Retinal pigment epithelial cell (primary cell): ENCODE data around the gene ILKAP.

Source experiments
- DNase-seq: peaks from one replicate; pipeline ENCODE4 v3.0.0-alpha.2; 2010; ENCODE audit warnings: low read depth
- H3K4me3 ChIP-seq: 2 replicates; pipeline ENCODE4 v1.5.1; 2011; ENCODE audit warnings: mild to moderate bottlenecking, low read length, control low read depth, moderate library complexity
- CTCF ChIP-seq: conservative IDR thresholded peaks from 2 replicates; pipeline ENCODE4 v1.5.1; 2011; ENCODE audit warnings: low read depth, low read length, control low read depth, inconsistent platforms

The ILKAP gene

GRCh38 chr2:238163481-238164198, 39.9 kb downstream of the ILKAP start:
- no peak for DNase-seq
- H3K4me3 ChIP-seq, result peak overlapping the region; percentile 8
- TF ChIP-seq CTCF, result no peak

GRCh38 chr2:238162846-238163441, 40.6 kb downstream of the ILKAP start:
- no peak for DNase-seq
- H3K4me3 ChIP-seq, result peak overlapping the region; percentile 8
- no peak for TF ChIP-seq CTCF

GRCh38 chr2:238162251-238162845, 41.1 kb downstream of the ILKAP start:
- no peak for TF ChIP-seq CTCF
- no peak overlapping the region for H3K4me3 ChIP-seq

GRCh38 chr2:238161291-238162051, 42.0 kb downstream of the ILKAP start:
- H3K4me3 ChIP-seq, result no peak overlapping the region
- DNase-seq, result no peak
- no peak for TF ChIP-seq CTCF

More at GRCh38 chr2:238162251-238162845, 41.1 kb downstream of the ILKAP start:
- no peak for DNase-seq

GRCh38 chr2:238160206-238161129, 43.0 kb downstream of the ILKAP start:
- no peak for DNase-seq
- TF ChIP-seq CTCF, result peak; percentile 40
- H3K4me3 ChIP-seq, result no peak overlapping the region

GRCh38 chr2:238159661-238160205, 43.8 kb downstream of the ILKAP start:
- TF ChIP-seq CTCF, result no peak
- no peak for DNase-seq
- no peak overlapping the region for H3K4me3 ChIP-seq
